SK-N-SH treated with all-trans-retinoic acid at 6 μM for 48 hours (cell line): ENCODE data around the gene SLC35F3.

ENCODE experiments used
- ATAC-seq: fragments of 200-7000 bp; cut with Tn5 transposase; 3 replicates; pipeline ENCODE4 v1.9.1; 2020; ENCODE audit warnings: mild to moderate bottlenecking, moderate library complexity
- ARNTL ChIP-seq: fragments of 450-650 bp; formaldehyde crosslinking; IDR thresholded peaks from 2 replicates; pipeline ENCODE4 v1.5.0; 2020; ENCODE audit warnings: low read depth, mild to moderate bottlenecking, moderate library complexity, borderline replicate concordance
- BACH2 ChIP-seq: fragments of 250-450 bp; sonication (Bioruptor Pico); IDR thresholded peaks from 2 replicates; pipeline ENCODE4 v1.9.0; 2021; ENCODE audit warnings: mild to moderate bottlenecking, borderline replicate concordance
- CREB5 ChIP-seq: fragments of 250-450 bp; sonication (Bioruptor Pico); IDR thresholded peaks from 2 replicates; pipeline ENCODE4 v1.5.1; 2020; ENCODE audit warnings: low read depth, mild to moderate bottlenecking, moderate library complexity
- CSRNP3 ChIP-seq: fragments of 250-450 bp; sonication (Bioruptor Pico); IDR thresholded peaks from 2 replicates; pipeline ENCODE4 v1.5.1; 2021; ENCODE audit warnings: mild to moderate bottlenecking, moderate library complexity
- ESRRG ChIP-seq: fragments of 250-450 bp; sonication (Bioruptor Pico); IDR thresholded peaks from 2 replicates; pipeline ENCODE4 v1.6.1; 2021; ENCODE audit warnings: mild to moderate bottlenecking
- GLIS3 ChIP-seq: fragments of 250-450 bp; sonication (Bioruptor Pico); IDR thresholded peaks from 2 replicates; pipeline ENCODE4 v1.5.0; 2020; ENCODE audit warnings: mild to moderate bottlenecking, moderate library complexity
- ISL1 ChIP-seq: fragments of 250-450 bp; sonication (Bioruptor Pico); IDR thresholded peaks from 2 replicates; pipeline ENCODE4 v2.1.2; 2022; ENCODE audit warnings: mild to moderate bottlenecking, moderate library complexity
- OSR1 ChIP-seq: fragments of 250-450 bp; sonication (Bioruptor Pico); IDR thresholded peaks from 2 replicates; pipeline ENCODE4 v1.8.0; 2022; ENCODE audit warnings: moderate library complexity, mild to moderate bottlenecking, inconsistent platforms
- POU6F1 ChIP-seq: fragments of 250-450 bp; sonication (Bioruptor Pico); IDR thresholded peaks from 2 replicates; pipeline ENCODE4 v1.8.0; 2021; ENCODE audit warnings: low read depth, mild to moderate bottlenecking, moderate library complexity, borderline replicate concordance
- RARB ChIP-seq: fragments of 250-450 bp; sonication (Bioruptor Pico); IDR thresholded peaks from 2 replicates; pipeline ENCODE4 v1.8.0; 2021; ENCODE audit warnings: mild to moderate bottlenecking, moderate library complexity
- SNAI2 ChIP-seq: fragments of 250-450 bp; sonication (Bioruptor Pico); IDR thresholded peaks from 2 replicates; pipeline ENCODE4 v1.5.0; 2020; ENCODE audit warnings: mild to moderate bottlenecking, moderate library complexity
- TCF4 ChIP-seq: fragments of 250-450 bp; sonication (Bioruptor Pico); IDR thresholded peaks from 2 replicates; pipeline ENCODE4 v1.8.0; 2021; ENCODE audit warnings: mild to moderate bottlenecking, moderate library complexity, borderline replicate concordance
- TOX ChIP-seq: fragments of 250-450 bp; sonication (Bioruptor Pico); IDR thresholded peaks from 2 replicates; pipeline ENCODE4 v1.8.0; 2021; ENCODE audit warnings: mild to moderate bottlenecking, moderate library complexity, borderline replicate concordance
- TSHZ2 ChIP-seq: fragments of 250-450 bp; sonication (Bioruptor Pico); IDR thresholded peaks from 2 replicates; pipeline ENCODE4 v1.5.0; 2020; ENCODE audit warnings: mild to moderate bottlenecking, moderate library complexity
- ZC3H10 ChIP-seq: fragments of 250-450 bp; sonication (Bioruptor Pico); IDR thresholded peaks from 2 replicates; pipeline ENCODE4 v1.5.1; 2021; ENCODE audit warnings: mild to moderate bottlenecking, moderate library complexity
- ZFP3 ChIP-seq: fragments of 250-450 bp; sonication (Bioruptor Pico); IDR thresholded peaks from 2 replicates; pipeline ENCODE4 v1.5.0; 2020; ENCODE audit warnings: mild to moderate bottlenecking, moderate library complexity
- ZFP30 ChIP-seq: fragments of 450-650 bp; formaldehyde crosslinking; IDR thresholded peaks from 2 replicates; pipeline ENCODE4 v1.5.0; 2022; ENCODE audit warnings: mild to moderate bottlenecking, moderate library complexity
- ZNF565 ChIP-seq: fragments of 450-650 bp; formaldehyde crosslinking; conservative IDR thresholded peaks from 2 replicates; pipeline ENCODE4 v1.5.0; 2020; ENCODE audit warnings: low read depth, mild to moderate bottlenecking, moderate library complexity
- ZNF70 ChIP-seq: fragments of 450-650 bp; formaldehyde crosslinking; IDR thresholded peaks from 2 replicates; pipeline ENCODE4 v1.5.0; 2020; ENCODE audit warnings: mild to moderate bottlenecking, moderate library complexity
- ZNF8 ChIP-seq: fragments of 450-650 bp; formaldehyde crosslinking; IDR thresholded peaks from 2 replicates; pipeline ENCODE4 v1.5.0; 2020; ENCODE audit warnings: mild to moderate bottlenecking, moderate library complexity

Gene SLC35F3

GRCh38 chr1:234357831-234358230 lies 453.4 kb downstream of the SLC35F3 start:
- TF ChIP-seq ZNF565 (no peak), ZFP30 (CRISPR knock-in tag) (no peak), TOX (CRISPR knock-in tag) (no peak), ISL1 (no peak), ZC3H10 (CRISPR knock-in tag) (no peak), RARB (no peak), SNAI2 (no peak), OSR1 (CRISPR knock-in tag) (no peak), ARNTL (CRISPR knock-in tag) (no peak), ESRRG (CRISPR knock-in tag) (no peak), POU6F1 (CRISPR knock-in tag) (no peak), TCF4 (no peak), BACH2 (CRISPR knock-in tag) (no peak), ZNF8 (CRISPR knock-in tag) (no peak), TSHZ2 (no peak), GLIS3 (CRISPR knock-in tag) (no peak), ZNF70 (no peak), CREB5 (CRISPR knock-in tag) (no peak)

GRCh38 chr1:234361102-234361603 lies 456.7 kb downstream of the SLC35F3 start:
- TF ChIP-seq ZFP3 (CRISPR knock-in tag) (no peak), OSR1 (CRISPR knock-in tag) (no peak), TSHZ2 (no peak), CSRNP3 (CRISPR knock-in tag) (no peak), GLIS3 (CRISPR knock-in tag) (no peak), CREB5 (CRISPR knock-in tag) (no peak)
- ATAC-seq = no peak

More at GRCh38 chr1:234357831-234358230, 453.4 kb downstream of the SLC35F3 start:
- ATAC-seq = no peak
